Measurements from ENCODE around the gene FCHO2. TPM values are rescaled to one million over a fixed set of nuclear protein-coding genes. Genes with fewer than 3 reads are reported as not detected.

The FCHO2 gene
- total RNA-seq, 6 experiments from 2014 or later, result 11.7 to 22.8 (median 14.8) TPM

DNA sequence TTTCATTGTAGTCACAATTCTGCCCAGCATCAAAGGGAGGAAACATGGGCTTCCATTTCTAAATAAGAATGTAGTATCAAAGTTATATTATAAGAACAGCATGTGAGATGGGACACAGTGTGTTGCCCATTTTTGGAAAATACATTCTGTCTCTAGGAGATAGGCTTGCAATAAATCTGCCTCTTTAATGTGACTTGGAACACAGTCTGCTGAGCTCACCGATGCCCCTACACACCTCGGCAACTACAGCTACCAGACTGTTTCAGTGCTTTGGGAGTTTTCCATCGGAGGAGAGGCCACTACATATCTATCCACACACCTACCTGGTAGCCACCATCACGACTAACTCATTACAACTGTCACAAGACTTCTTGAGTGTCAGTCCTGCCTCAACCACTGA lies 18.9 kb upstream of the FCHO2 start:
- H3K27me3 ChIP-seq, result no peaks in the 10 kb centered on the region
- no peaks in the 10 kb centered on the region for H3K4me1 ChIP-seq
- ATAC-seq (no peak), DNase-seq (no peak)
- intact Hi-C loops (cut with DNase I), result no loop called here
- H3K36me3 ChIP-seq, result no peaks in the 10 kb centered on the region
- H3K27ac ChIP-seq, result no peak overlapping the region
- H3K4me3 ChIP-seq, result no peak overlapping the region
- TF ChIP-seq CTCF (IDR thresholded peaks at IDR 0.05) (no peak), POLR2A (IDR thresholded peaks at IDR 0.05) (no peak)
- H3K9me3 ChIP-seq, result no peaks in the 10 kb centered on the region
- WGBS (ENCODE audit: insufficient coverage, low coverage, low lambda C conversion rate, missing lambda C conversion rate), result 83% methylated on average over 1 of the region's 4 CpGs

DNA sequence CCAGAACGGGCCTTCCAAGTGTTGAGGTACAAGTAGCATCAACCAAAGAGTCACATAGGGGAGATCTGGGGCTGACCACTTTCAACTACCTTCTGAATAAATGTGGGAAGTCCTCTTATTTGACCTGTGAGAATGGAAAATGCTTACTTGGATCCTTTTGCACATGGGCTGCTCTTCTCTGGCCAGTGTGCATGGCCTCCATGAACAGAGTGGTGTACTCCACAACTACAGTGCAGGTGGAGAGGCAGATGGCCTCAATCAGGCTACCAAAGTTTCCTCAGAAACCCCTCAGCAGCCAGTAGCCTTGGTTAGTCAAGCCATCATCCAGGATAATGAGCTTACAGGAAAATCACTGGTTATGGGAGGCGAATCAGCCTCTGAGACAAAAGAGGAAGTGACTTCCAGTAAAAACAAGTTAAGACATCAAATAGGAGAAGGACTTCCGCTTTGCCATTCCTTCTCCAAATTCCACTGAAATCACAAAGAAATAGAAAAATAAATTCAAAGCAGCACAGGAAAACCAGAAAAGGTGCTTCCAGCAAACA lies 18.3 kb upstream of the FCHO2 start:
- 83% methylated on average over 2 of the region's 3 CpGs for WGBS (ENCODE audit: insufficient coverage, low coverage, low lambda C conversion rate, missing lambda C conversion rate)
- intact Hi-C loops (cut with DNase I), result no loop called here
- ATAC-seq, result peak; percentile 31 to 42 (median 39)
- TF ChIP-seq CTCF (IDR thresholded peaks at IDR 0.05) (no peak), POLR2A (IDR thresholded peaks at IDR 0.05) (no peak)
- no peaks in the 10 kb centered on the region for H3K36me3 ChIP-seq
- no peak overlapping the region for H3K4me3 ChIP-seq
- DNase-seq, result no peak
- H3K9me3 ChIP-seq, result no peaks in the 10 kb centered on the region
- H3K4me1 ChIP-seq, result no peaks in the 10 kb centered on the region
- H3K27me3 ChIP-seq, result no peaks in the 10 kb centered on the region
- peak overlapping the region in 2 of 3 donors; percentile 24 to 34 for H3K27ac ChIP-seq

DNA sequence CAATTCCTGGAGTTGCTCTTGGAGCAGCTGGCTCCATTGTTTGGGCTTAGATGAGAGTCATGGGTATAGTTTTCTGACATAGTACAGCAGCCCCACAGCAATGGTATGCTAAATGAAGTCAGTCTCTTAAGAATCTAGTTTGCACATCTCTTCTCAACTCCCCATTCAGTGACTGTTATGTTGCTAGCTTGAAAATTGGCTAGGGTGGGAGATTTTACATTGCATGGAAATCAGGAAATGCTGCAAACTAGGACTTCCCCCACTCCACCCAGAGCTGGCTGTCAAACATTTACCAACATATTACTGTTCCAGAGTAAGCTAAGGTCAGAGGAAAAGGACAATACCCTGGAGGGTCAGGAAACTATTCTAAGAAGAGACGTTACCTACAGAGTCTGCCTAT lies 17.6 kb upstream of the FCHO2 start:
- no peaks in the 10 kb centered on the region for H3K36me3 ChIP-seq
- TF ChIP-seq CTCF (IDR thresholded peaks at IDR 0.05) (no peak), POLR2A (IDR thresholded peaks at IDR 0.05) (no peak)
- ATAC-seq, result peak; percentile 73 to 93 (median 78)
- intact Hi-C loops (cut with DNase I), result no loop called here
- no peaks in the 10 kb centered on the region for H3K4me1 ChIP-seq
- DNase-seq, result no peak
- peak overlapping the region in 2 of 3 donors; percentile 24 to 34 for H3K27ac ChIP-seq
- no peaks in the 10 kb centered on the region for H3K9me3 ChIP-seq
- WGBS (ENCODE audit: insufficient coverage, low coverage, low lambda C conversion rate, missing lambda C conversion rate), result 8% methylated on average over 1 of the region's 1 CpG
- H3K4me3 ChIP-seq, result no peak overlapping the region
- no peaks in the 10 kb centered on the region for H3K27me3 ChIP-seq

DNA sequence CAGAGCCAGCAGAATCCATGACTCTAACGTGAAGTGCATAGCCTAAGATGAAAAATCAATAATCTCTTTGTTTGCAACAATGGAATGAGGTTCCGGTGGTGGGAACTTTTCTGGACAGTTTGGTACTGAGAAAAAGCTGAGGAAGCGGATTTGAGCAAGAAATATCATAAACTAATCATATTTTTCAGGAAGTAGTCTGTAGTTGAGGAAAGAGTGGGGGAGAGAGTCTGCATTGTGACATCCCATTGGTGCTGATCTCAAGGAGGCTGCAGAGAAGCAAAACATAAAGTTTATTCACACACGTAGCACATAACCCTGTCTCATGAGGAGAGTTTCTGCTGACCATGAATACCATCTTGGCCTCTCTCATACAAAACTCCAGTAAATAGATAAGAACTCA lies 15.8 kb upstream of the FCHO2 start:
- TF ChIP-seq CTCF (IDR thresholded peaks at IDR 0.05) (no peak), POLR2A (IDR thresholded peaks at IDR 0.05) (peak; percentile 17)
- ATAC-seq, result peak; percentile 59 to 82 (median 72)
- intact Hi-C loops (cut with DNase I), result no loop called here
- Histone ChIP-seq H3K27ac (peak overlapping the region in 1 of 3 donors; percentile 7), H3K9me3 (no peaks in the 10 kb centered on the region), H3K27me3 (no peaks in the 10 kb centered on the region), H3K36me3 (no peaks in the 10 kb centered on the region), H3K4me1 (no peaks in the 10 kb centered on the region), H3K4me3 (no peak overlapping the region)
- no peak for DNase-seq
- WGBS (ENCODE audit: insufficient coverage, low coverage, low lambda C conversion rate, missing lambda C conversion rate), result 21% methylated on average over 4 of the region's 4 CpGs

DNA sequence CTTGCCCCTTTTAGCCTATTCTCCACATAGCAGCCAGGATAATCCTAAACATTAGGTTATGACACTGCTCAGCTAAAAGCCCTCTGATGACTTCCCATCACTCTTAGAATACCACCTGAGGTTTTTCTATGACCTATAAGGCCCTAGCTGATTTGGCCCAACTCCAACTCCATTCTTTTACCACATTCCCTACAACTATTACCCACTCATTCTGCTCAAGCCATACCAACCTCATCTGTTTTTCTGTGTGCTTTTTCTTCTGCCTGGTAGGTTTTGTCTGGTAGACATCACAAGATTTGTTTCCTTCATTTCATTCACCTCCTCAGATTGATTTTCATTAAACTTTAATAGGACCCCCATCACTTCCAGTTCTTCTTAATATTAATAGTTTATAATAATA lies 12.5 kb upstream of the FCHO2 start:
- no peaks in the 10 kb centered on the region for H3K9me3 ChIP-seq
- no peak overlapping the region for H3K4me3 ChIP-seq
- TF ChIP-seq CTCF (IDR thresholded peaks at IDR 0.05), result no peak
- TF ChIP-seq POLR2A (IDR thresholded peaks at IDR 0.05), result no peak
- H3K27me3 ChIP-seq, result no peaks in the 10 kb centered on the region
- intact Hi-C loops (cut with DNase I), result no loop called here
- DNase-seq, result no peak
- no peak overlapping the region for H3K27ac ChIP-seq
- no peaks in the 10 kb centered on the region for H3K4me1 ChIP-seq
- no peak for ATAC-seq
- H3K36me3 ChIP-seq, result no peaks in the 10 kb centered on the region
